ENCODE results near the gene INS. TPM values are rescaled to one million over a fixed set of nuclear protein-coding genes. Genes with fewer than 3 reads are reported as not detected.

INS gene
- total RNA-seq, 1 donor from 2014 or later: not detected

DNA sequence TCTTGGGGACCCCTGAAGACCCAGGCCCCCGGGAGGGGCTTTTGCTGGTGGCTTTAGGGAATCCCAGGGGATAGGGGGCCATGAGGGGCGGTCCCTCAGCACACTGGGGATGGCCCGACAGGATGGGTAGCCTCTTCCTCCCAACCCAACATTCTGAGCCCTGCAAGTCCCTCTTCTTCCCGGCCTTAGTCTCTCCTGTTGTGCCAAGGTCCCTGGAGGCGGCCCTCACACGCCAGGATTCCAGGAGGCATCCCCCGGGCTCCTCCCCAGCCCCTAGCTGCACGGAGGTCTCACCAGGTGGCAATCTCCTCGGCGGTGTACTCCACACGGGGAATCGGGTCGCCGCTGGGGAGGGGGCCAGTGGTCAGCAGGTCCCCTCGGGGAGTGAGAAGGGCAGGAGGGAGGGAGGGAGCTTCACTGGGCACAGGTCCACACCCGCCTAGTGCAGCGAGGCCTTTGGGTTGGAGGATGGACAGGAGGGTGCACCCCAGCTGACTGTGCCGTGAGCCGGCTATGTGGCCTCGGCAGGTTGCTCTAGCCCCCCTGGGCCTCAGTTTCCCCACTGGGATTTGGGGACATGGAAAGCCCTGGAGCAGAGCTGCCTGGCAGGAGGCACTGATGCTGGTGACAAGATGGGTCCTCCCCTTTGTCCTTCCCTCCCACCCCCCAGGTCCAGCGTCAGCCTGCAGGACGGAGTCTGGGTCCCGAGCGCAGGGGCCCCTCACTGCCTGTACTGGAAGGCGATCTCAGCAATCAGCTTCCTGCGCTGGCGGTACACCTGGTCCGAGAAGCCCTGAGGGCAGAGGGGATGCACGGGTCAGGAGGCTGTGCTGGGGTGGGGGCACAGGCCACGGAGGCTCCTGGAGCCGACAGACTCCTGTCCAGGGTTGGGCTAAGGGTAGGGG lies 6.4 kb upstream of the INS start:
- Mint-ChIP-seq H3K4me3 (ENCODE audit: unreplicated experiment) (no peak overlapping the region), H3K27me3 (ENCODE audit: low read depth, unreplicated experiment) (peaks cover 20% of the 10 kb centered on the region), H3K9me3 (ENCODE audit: unreplicated experiment) (no peaks in the 10 kb centered on the region), H3K36me3 (ENCODE audit: low read depth, unreplicated experiment) (no peaks in the 10 kb centered on the region), H3K4me1 (ENCODE audit: low read depth, unreplicated experiment) (no peaks in the 10 kb centered on the region), H3K27ac (ENCODE audit: unreplicated experiment) (no peak overlapping the region)
- Histone ChIP-seq H4K20me1 (ENCODE audit: insufficient read depth, low read length) (no peaks in the 10 kb centered on the region), H3K9ac (ENCODE audit: low read length) (no peak overlapping the region), H2AFZ (ENCODE audit: low read depth, low read length) (no peak overlapping the region), H3K4me2 (ENCODE audit: low read length) (no peak overlapping the region), H3K9me3 (ENCODE audit: insufficient read depth, low read depth, low read length) (no peaks in the 10 kb centered on the region), H3K27me3 (ENCODE audit: insufficient read depth, low read length) (no peaks in the 10 kb centered on the region), H3K4me1 (ENCODE audit: insufficient read depth, low read length) (no peaks in the 10 kb centered on the region), H3K27ac (ENCODE audit: low read depth, low read length) (no peak overlapping the region), H3K79me2 (ENCODE audit: insufficient read depth, low read length) (no peaks in the 10 kb centered on the region), H3K36me3 (ENCODE audit: insufficient read depth, low read length) (no peaks in the 10 kb centered on the region), H3K4me3 (ENCODE audit: insufficient read depth, low read depth, low read length) (no peak overlapping the region)
- DNase-seq (ENCODE audit: low read depth) (no peak), FAIRE-seq (no peak)
- no peak for TF ChIP-seq EZH2 (IDR thresholded peaks at IDR 0.05; ENCODE audit: insufficient read depth, low read length)
- TF ChIP-seq, protein P1, sequence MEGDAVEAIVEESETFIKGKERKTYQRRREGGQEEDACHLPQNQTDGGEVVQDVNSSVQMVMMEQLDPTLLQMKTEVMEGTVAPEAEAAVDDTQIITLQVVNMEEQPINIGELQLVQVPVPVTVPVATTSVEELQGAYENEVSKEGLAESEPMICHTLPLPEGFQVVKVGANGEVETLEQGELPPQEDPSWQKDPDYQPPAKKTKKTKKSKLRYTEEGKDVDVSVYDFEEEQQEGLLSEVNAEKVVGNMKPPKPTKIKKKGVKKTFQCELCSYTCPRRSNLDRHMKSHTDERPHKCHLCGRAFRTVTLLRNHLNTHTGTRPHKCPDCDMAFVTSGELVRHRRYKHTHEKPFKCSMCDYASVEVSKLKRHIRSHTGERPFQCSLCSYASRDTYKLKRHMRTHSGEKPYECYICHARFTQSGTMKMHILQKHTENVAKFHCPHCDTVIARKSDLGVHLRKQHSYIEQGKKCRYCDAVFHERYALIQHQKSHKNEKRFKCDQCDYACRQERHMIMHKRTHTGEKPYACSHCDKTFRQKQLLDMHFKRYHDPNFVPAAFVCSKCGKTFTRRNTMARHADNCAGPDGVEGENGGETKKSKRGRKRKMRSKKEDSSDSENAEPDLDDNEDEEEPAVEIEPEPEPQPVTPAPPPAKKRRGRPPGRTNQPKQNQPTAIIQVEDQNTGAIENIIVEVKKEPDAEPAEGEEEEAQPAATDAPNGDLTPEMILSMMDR (IDR thresholded peaks at IDR 0.05; ENCODE audit: insufficient read depth, low read depth, low read length): no peak

DNA sequence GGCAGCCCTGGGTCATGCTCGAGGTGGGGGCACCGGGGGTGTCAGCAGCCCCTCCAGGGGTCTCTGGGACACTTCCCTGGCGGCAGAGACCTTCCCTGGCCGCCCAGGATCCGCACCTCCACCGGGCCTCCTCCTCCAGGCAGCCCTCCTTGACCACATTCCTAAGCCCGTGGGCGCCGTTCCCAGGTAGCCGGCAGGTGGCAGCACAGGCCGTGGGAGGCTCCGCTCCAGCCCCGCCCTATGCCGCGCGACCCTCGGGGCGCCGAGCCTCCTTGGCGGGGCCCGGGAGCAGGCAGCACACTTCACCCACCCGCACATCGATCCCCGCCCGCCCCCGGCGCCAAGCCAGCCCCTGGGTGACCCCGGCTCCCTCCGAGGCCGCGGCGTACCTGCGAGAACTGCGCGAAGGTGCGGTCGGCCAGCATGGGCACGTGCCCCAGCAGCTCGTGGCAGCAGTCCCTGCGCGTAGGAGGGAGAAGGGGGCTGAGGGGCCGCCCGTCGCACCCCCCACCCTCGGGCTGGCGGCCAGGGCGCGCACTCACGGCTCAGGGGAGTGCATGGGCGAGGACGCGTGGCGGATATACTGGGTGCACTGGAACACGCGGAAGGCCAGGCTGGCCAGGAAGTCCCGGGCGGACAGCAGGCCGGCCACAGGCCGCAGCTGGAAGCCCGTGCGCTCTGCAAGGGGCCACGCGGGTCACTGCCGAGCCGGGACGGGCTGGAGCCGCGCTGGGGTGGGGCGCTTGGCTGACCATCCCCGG lies 5.3 kb upstream of the INS start:
- DNase-seq (ENCODE audit: low read depth) (no peak), FAIRE-seq (no peak)
- Histone ChIP-seq H3K9ac (ENCODE audit: low read length) (no peak overlapping the region), H3K4me2 (ENCODE audit: low read length) (peak overlapping the region; percentile 63), H3K79me2 (ENCODE audit: insufficient read depth, low read length) (no peaks in the 10 kb centered on the region), H3K4me3 (ENCODE audit: insufficient read depth, low read depth, low read length) (no peak overlapping the region), H3K27me3 (ENCODE audit: insufficient read depth, low read length) (no peaks in the 10 kb centered on the region), H2AFZ (ENCODE audit: low read depth, low read length) (peak overlapping the region; percentile 41), H3K4me1 (ENCODE audit: insufficient read depth, low read length) (no peaks in the 10 kb centered on the region), H3K27ac (ENCODE audit: low read depth, low read length) (no peak overlapping the region), H3K36me3 (ENCODE audit: insufficient read depth, low read length) (no peaks in the 10 kb centered on the region), H4K20me1 (ENCODE audit: insufficient read depth, low read length) (no peaks in the 10 kb centered on the region), H3K9me3 (ENCODE audit: insufficient read depth, low read depth, low read length) (no peaks in the 10 kb centered on the region)
- H3K4me1 Mint-ChIP-seq (ENCODE audit: low read depth, unreplicated experiment): no peaks in the 10 kb centered on the region
- no peak overlapping the region for H3K4me3 Mint-ChIP-seq (ENCODE audit: unreplicated experiment)
- peaks cover 20% of the 10 kb centered on the region for H3K27me3 Mint-ChIP-seq (ENCODE audit: low read depth, unreplicated experiment)
- H3K9me3 Mint-ChIP-seq (ENCODE audit: unreplicated experiment): no peaks in the 10 kb centered on the region
- no peak overlapping the region for H3K27ac Mint-ChIP-seq (ENCODE audit: unreplicated experiment)
- H3K36me3 Mint-ChIP-seq (ENCODE audit: low read depth, unreplicated experiment): no peaks in the 10 kb centered on the region
- peak; percentile 56 for TF ChIP-seq EZH2 (IDR thresholded peaks at IDR 0.05; ENCODE audit: insufficient read depth, low read length)
- TF ChIP-seq, protein P1 (IDR thresholded peaks at IDR 0.05; ENCODE audit: insufficient read depth, low read depth, low read length): peak; percentile 23
